Choroid plexus epithelial cell (primary cell): Measurements from ENCODE around the gene ABCF3.
A peak's percentile ranks its signal among the peaks of the same experiment; 100 is the strongest.

Experiments used
- DNase-seq: peaks from one replicate; pipeline ENCODE4 v3.0.0-alpha.2; 2010; ENCODE audit warnings: low read depth
- H3K4me3 ChIP-seq: 2 replicates; pipeline ENCODE4 v1.5.1; 2011; ENCODE audit warnings: low read depth, mild to moderate bottlenecking, control low read depth, low read length, moderate library complexity
- TF ChIP-seq, protein P1 (sequence below): conservative IDR thresholded peaks from 2 replicates; pipeline ENCODE4 v1.5.1; 2011; ENCODE audit warnings: low read depth, mild to moderate bottlenecking, control low read depth, inconsistent platforms, low read length, moderate library complexity

Gene ABCF3

DNA sequence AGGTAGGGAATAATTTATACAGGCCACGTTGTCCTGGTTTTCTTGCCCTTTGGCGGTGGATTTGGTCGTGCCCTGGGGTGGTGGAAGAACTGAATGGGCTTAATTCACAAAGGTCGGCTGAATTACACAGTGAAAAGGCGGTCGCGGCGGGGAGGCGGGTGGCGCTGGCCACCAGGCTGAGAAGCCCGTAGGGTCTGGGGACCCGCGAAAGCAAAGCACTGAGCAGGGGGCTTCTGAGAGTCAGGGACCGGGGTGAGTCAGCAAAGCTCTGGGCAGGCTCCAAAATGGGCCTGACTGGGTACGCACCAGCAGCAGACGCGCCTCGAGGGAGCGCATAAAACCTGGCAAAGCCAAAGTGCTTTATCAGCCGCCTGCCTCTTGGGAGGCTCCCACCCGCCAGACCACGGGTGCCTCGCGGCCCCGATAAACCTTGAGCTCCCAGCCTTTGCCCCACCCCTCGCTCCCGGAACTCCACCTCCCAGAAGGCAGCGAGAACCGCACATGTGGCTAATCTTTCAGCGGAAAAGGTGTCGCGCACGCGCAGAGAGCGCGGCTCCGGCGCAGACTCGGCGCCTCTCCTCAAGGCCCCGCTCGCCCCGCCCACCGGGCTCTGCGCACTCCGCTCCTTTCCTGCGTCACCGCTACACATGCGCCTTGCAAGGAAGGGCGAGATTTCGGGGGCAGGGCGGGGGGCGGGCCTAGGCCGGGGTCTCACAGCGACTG is 377 bp upstream of the ABCF3 start:
- peak overlapping the region; percentile 97 for H3K4me3 ChIP-seq
- TF ChIP-seq, protein P1, sequence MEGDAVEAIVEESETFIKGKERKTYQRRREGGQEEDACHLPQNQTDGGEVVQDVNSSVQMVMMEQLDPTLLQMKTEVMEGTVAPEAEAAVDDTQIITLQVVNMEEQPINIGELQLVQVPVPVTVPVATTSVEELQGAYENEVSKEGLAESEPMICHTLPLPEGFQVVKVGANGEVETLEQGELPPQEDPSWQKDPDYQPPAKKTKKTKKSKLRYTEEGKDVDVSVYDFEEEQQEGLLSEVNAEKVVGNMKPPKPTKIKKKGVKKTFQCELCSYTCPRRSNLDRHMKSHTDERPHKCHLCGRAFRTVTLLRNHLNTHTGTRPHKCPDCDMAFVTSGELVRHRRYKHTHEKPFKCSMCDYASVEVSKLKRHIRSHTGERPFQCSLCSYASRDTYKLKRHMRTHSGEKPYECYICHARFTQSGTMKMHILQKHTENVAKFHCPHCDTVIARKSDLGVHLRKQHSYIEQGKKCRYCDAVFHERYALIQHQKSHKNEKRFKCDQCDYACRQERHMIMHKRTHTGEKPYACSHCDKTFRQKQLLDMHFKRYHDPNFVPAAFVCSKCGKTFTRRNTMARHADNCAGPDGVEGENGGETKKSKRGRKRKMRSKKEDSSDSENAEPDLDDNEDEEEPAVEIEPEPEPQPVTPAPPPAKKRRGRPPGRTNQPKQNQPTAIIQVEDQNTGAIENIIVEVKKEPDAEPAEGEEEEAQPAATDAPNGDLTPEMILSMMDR: no peak
- DNase-seq: peak; percentile 99

DNA sequence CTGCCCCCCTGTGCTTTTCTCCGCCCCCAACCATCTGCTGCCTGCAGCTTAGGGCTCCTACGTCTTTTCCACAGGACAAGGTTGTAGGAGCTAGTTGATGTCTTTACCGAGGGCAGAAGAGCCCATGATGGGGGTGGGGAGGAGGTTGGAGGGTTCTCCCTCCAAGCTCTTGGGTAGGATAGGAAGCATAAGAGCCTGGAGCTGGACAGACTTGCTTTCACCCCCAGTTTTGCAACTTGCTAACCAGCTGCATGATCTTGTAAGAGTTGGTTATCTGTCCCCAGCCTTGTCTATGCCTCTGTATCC is 856 bp downstream of the ABCF3 start:
- TF ChIP-seq, protein P1: no peak
- no peak for DNase-seq
- H3K4me3 ChIP-seq: peak overlapping the region; percentile 97

DNA sequence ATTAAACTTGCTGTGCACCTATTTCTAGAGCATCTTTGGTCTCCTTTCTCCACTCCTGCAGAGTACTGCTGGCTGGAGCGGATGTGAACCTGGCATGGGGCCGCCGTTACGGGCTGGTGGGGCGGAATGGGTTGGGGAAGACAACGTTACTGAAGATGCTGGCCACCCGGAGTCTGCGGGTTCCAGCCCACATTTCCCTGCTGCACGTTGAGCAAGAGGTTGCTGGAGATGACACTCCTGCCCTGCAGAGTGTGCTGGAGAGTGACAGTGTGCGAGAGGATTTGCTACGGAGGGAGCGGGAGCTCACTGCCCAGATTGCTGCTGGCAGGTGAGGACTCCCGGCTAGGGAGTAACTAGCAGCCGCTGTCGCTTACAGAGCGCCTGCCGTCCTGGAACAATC is 2.1 kb downstream of the ABCF3 start:
- TF ChIP-seq, protein P1: no peak
- no peak for DNase-seq
- no peak overlapping the region for H3K4me3 ChIP-seq

DNA sequence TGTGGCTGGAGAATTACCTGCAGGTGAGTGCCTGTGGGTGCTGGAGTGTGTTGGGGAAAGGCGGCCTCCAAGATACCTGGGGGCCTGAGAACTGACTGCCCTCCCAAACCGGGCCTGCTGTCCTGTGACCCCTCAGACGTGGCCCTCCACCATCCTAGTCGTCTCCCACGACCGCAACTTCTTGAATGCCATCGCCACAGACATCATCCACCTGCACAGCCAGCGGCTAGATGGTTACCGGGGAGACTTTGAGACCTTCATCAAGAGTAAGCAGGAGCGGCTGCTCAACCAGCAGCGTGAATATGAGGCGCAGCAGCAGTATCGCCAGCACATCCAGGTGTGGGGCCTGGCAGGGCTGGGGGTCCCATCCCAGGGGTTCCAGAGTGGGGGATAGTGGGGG is 3.4 kb downstream of the ABCF3 start:
- H3K4me3 ChIP-seq: no peak overlapping the region
- TF ChIP-seq, protein P1: no peak
- no peak for DNase-seq

DNA sequence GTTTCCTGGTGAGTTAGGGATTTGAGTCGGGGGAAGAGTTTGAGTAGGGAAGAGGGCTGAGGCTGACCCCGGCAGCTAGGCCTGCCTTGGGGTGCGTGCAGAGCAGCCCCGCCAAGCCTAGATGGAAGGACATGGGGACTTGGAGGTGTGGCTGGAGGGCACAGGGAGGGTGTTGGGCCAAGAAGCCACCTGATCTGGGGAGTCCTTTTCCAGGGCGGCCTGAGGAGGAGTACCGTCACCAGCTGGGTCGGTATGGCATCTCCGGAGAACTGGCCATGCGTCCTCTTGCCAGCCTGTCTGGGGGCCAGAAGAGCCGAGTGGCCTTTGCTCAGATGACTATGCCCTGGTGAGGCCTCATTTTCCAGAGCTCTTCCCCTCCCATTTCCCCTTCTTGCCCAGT is 6.9 kb downstream of the ABCF3 start:
- DNase-seq: no peak
- H3K4me3 ChIP-seq: no peak overlapping the region
- TF ChIP-seq, protein P1: no peak

DNA sequence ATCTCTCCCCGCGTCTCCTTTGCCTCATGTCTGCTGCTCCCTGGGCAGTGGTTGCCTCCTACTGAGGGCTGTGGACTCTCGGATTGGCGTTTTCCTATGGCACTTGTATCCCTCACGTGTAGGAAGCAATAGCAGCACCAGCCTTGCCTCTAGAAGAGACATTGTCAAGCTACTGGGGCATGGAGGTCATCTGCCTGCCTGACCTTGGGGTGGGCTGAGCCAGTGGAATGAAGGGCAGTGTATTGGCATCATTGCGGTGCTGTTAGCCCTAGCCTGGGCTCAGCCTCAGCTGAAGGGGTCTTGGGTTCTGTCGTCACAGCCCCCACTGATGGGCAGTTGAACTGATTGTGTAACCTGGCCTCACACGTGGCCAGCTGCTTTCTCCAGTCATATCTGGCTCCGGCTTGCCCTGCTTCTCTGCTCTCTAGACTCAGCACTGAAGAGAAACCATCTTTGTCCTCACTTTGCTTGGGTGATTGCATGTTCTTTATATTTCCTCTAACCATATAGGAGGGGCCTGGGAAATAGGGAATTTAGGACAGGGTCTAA is 8.1 kb downstream of the ABCF3 start:
- TF ChIP-seq, protein P1: no peak
- H3K4me3 ChIP-seq: no peak overlapping the region
- no peak for DNase-seq

DNA sequence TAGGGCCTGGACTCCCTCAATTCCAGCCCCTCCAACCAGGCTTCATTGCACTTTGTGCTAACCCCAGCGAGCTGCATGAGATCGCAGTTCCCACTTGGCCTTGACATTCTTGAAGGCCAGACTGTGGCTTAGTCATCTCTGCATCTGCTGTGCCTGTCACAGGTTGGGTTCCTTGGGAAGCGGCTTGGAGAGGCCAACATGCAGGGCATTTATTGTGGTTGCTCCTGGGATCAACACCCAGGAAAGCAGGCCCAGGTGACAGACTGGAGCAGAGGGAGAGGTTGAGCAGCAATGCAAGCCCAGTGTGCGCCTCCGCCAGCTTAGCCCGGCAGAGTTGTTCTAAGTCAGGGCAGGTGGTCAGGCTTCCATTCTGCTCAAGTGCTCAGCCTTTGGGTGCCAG is 10.5 kb downstream of the ABCF3 start:
- no peak for DNase-seq
- no peak overlapping the region for H3K4me3 ChIP-seq
- TF ChIP-seq, protein P1: no peak
